RPMI7951 (cell line): ENCODE measurements around the gene CACTIN. TPM values are rescaled to one million over a fixed set of nuclear protein-coding genes. Genes with fewer than 3 reads are reported as not detected.

ENCODE experiments used
- DNase-seq: peaks from one replicate; pipeline ENCODE4 v3.0.0-alpha.2; 2012; ENCODE audit warnings: low read depth
- total RNA-seq: library from RNA; depleted of rRNA; stranded (reverse); fragments of >200 nt; shearing (Covaris generic); gene quantifications from 2 replicates; pipeline ENCODE4 v1.2.3, GENCODE V29; 2014

The CACTIN gene
- total RNA-seq, 1 experiment from 2014 or later = 16.5 TPM

GRCh38 chr19:3646336-3647092 lies 19.9 kb upstream of the CACTIN start:
- peak; percentile 9 for DNase-seq

GRCh38 chr19:3645726-3646125 lies 19.1 kb upstream of the CACTIN start:
- DNase-seq = no peak

- no peak for DNase-seq
Measured at GRCh38 chr19:3645067-3645396, 18.4 kb upstream of the CACTIN start.

GRCh38 chr19:3644351-3645066 lies 17.9 kb upstream of the CACTIN start:
- peak; percentile 15 for DNase-seq

GRCh38 chr19:3643674-3644313 lies 17.2 kb upstream of the CACTIN start:
- no peak for DNase-seq

- no peak for DNase-seq
Measured at GRCh38 chr19:3642987-3643673, 16.5 kb upstream of the CACTIN start.

- no peak for DNase-seq
Measured at GRCh38 chr19:3642296-3642695, 15.7 kb upstream of the CACTIN start.

- DNase-seq = no peak
Measured at GRCh38 chr19:3641515-3642269, 15.1 kb upstream of the CACTIN start.

- no peak for DNase-seq
Measured at GRCh38 chr19:3639479-3639878, 12.9 kb upstream of the CACTIN start.

- DNase-seq = no peak
Measured at GRCh38 chr19:3638208-3639193, 11.9 kb upstream of the CACTIN start.

- DNase-seq = no peak
Measured at GRCh38 chr19:3637621-3638020, 11.0 kb upstream of the CACTIN start.

- no peak for DNase-seq
Measured at GRCh38 chr19:3636962-3637361, 10.4 kb upstream of the CACTIN start.

GRCh38 chr19:3636506-3636905 lies 9.9 kb upstream of the CACTIN start:
- DNase-seq = no peak

- DNase-seq = no peak
Measured at GRCh38 chr19:3634496-3635045, 8.0 kb upstream of the CACTIN start.

GRCh38 chr19:3633559-3633988 lies 7.0 kb upstream of the CACTIN start:
- no peak for DNase-seq

- no peak for DNase-seq
Measured at GRCh38 chr19:3632739-3633558, 6.4 kb upstream of the CACTIN start.

- no peak for DNase-seq
Measured at GRCh38 chr19:3632098-3632497, 5.5 kb upstream of the CACTIN start.

GRCh38 chr19:3631053-3631861 lies 4.7 kb upstream of the CACTIN start:
- no peak for DNase-seq
